HG02970 (cell line): ENCODE data around the gene HRH3.

Source experiments
- ATAC-seq: cut with Tn5 transposase; IDR thresholded peaks from one replicate; pipeline ENCODE4 v1.9.1; 2021; ENCODE audit warnings: mild to moderate bottlenecking, moderate library complexity, moderate number of reproducible peaks; ENCODE audit not compliant: unreplicated experiment, low FRiP score

Gene HRH3

DNA sequence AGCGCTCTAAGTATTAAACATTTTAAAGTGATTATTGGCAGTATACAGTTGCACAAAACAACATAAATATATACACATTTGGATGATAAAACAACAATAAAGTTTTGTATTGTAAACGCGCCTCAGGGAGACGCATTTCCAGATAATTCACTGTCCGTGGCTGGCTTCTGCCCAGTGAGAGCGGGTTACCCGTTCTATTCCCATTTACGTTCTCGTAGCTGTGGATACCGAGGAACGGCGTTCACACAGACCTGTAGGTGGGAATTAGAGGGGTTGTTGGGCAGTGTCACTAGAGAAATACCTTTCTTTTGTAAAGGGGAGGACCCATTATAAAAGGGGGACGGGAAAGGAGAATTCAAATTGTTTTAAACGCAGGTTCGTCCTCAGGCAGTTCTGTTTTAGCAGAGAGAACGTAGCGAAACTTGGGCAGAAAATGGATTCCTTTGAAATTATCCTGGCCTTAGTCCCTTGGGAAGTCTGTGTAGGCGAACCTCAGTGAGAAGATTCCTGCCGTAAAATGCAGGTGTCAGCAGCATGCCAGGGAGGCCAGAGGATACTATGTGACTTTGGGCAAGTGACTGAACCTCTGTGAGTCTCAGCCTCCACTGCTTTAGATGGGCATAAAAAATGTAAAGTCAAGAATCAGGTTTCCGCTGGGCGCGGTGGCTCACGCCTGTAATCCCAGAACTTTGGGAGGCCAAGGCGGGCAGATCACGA is 36.5 kb downstream of the HRH3 start:
- ATAC-seq, result no peak

DNA sequence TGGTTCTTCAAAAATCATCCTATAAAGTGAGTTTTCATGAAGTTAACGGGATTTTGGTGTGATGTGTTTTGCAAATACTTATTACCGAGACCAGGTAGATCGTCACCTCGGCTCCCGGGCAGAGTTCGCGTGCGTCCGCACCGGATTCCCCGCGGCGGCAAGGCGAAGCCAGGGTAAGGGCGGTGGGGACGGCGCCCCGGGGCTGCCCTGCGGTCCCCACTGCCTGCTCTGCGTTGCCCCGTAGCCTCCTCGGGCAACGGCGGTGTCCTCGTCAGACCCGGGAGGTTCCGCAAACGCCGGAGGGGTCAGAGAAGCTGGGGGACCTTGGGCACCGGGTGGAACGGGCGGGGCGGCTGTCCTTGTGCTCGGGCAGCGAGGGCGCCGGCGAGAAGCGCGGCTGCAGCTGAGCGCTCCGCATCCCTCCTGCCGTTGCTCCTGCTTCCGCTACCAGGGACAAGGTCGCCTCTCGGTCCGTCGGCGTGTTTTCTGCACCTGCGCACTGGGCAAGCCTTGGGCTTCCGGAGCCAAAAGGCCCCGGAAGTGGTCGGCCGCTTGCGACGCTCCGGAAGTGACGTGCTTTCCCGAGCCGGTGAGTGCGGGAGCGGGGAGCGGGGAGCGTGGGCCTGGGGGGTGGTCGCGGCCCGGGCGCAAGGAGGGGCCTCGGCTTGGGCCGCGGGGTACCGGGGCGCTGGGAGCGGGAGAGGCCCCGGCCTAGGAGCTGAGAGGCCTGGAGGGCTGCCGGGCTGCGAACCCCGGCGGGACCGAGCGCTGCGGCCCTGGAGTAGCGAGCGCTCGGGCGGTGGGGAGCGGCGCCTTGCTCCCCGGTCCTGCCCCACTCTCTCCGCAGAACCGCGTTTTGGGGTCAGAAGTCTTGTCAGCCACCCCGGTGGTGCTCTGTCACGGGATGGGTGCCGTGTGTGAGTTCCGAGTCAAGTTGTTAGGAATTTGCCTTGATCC is 37.3 kb downstream of the HRH3 start, which contains the start of gene MTG2:
Gene MTG2, plus strand, starts transcription at position 560 of the 957 bp plus-strand sequence. CDS start 10,393 bp downstream, outside the sequence.
- peak; percentile 90 for ATAC-seq

DNA sequence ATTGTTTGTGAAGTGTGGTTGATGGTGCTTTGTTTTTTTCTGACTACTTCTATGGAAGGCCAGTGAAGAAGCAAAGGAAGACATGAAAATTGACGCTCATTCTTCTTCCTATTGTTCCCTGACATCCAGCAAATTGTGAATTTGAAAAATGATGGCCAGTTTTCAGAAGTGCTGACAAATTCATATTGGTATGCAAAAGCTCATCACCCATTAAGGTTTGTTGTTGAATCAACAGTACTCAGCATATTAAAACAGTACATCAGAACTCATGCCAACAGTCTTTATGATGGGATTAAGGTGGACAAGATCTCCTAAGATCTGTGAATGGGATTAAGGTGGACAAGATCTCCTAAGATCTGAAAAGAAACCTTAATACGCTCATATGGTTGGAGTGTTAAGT is 38.3 kb downstream of the HRH3 start:
- no peak for ATAC-seq

DNA sequence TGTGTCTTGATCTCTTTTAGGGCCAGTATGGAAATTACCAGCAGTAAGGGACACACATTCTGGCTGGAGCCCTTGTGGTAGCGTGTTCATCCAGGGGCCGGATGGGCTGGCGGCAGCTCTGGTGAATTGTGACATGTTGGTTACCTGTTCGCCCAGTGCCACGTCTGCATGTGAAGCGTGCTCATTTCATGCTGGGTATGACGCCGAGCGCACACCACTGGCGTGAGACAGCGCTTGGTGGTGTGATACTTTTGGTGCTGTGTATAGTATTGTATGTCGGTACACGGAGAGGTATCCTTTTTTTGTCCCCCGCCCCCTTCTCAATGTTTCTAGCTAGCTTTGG is 40.9 kb downstream of the HRH3 start:
- ATAC-seq, result no peak

DNA sequence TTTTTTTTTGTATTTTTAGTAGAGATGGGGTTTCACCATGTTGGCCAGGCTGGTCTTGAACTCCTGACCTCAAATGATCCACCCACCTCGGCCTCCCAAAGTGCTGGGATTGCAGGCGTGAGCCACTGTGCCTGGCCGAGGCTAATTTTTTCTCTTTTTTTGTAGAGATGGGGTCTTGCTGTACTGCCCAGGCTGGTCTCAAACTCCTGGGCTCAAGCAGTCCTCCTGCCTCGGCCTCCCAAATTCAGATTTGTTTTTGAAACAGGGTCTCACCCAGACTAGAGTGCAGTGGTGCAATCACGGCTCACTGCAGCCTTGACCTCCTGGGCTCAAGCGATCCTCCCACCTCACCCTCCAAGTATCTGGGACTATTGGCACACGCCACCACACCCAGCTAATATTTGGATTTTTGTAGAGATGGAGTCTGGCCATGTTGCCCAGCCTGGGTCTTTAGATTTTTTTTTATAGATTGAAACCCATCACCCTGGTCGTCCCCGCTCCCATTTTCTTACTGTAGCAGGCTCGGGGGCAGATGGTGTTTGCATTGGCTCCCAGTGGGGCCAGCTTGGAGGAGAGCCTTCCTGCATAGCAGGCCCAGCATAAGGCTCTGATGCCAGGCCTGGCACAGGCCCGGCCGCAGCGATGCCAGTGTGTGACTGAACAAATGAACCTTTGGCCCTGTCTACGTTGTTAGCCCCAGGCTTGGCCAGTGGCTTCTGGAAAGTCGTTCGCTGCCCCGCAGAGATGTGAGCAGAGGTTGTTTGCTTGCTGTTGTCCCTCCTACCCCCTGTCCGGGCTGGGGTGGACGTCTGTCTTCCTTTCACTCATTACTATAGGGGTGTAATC is 41.5 kb downstream of the HRH3 start:
- no peak for ATAC-seq

DNA sequence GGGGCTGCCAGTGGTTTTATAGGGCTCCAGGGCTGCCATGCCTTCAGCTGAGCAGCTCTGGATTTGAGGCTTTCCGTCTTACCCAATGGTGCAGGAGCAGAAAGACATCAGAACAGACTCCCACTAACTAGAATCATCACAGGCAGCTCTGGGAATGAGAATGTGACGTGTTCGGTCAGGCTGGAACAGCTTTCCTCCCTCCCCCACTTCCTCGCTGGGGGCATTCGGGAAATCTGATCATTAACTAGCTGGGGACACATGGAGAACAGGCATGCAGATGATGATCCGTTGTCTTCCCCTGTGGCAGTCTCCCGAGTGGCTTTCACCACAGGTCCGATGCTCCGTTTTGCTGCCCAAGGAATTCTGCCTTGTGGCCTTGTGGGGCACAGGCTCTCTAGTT is 42.8 kb downstream of the HRH3 start:
- no peak for ATAC-seq

DNA sequence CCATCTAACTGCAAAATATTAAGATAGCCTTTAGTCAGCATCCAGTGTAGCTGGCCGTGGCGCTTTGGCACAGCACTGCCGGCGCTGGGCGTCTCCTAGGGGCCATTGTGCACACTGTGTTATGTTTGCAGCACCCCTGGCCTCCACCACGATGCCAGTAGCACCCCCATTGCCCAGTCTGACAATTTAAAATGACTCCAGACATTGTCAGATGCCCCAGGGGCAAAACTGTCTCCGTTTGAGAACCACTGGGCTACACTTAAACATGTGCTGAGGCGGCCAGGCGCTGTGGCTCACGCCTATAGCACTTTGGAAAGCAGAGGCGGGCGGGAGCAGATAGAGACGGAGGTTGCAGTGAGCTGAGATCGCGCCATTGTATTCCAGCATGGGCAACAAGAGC is 43.2 kb downstream of the HRH3 start:
- no peak for ATAC-seq

DNA sequence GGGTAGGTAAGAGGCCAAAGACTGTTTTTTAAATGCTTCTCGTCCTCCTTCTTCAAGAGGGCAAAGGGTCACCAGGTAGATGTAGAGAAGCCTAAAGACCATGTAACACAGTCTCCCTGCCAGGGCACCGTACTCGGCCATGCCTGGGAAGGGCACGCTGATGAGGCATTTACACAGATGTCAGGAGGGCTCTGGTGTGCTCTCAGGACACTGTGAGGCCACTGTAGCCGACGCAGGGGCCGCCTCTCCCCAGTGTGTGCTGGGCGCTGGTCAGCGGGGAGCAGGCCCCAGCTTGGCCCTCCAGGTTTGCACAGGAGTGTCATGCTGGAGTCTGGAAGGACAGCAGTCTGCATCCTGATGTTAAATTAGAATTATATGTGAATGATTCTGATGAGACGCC is 44.4 kb downstream of the HRH3 start:
- ATAC-seq, result no peak

DNA sequence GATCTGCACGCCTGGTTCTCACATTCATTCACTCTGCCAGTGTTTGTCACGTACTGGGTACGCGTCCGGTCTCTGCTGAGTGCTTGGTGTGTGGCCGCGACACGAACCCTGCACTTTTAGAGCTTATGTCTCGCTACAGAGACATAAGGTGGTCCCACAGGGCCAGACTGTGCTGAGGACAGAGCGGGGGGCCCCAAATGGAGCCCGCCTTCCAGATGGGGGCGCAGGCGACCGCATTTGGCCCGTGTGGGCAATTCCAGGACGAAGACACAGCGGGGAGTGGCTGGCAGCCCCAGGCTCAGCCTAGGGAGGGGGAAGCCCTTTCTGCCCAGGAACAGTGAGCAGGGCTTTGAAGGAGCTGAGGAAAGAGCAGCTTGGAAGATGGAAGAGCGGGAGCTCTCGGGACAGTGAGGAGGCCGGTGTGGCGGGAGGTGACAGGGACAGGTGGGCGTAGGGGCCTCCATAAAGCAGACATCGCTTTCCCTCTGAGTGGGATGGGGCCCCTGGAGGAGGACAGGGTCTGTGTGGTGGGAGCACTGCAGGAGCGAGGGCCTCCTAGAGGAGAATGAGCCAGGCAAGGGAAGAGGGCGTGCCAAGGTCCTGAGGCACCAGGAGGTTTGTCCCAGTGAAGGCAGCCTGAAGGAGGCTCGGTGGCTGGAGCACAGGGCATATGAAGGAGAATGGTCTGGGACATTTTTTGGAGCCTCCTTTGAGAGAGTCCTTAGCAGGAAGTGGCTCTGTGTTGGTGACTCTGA is 45.0 kb downstream of the HRH3 start:
- no peak for ATAC-seq

DNA sequence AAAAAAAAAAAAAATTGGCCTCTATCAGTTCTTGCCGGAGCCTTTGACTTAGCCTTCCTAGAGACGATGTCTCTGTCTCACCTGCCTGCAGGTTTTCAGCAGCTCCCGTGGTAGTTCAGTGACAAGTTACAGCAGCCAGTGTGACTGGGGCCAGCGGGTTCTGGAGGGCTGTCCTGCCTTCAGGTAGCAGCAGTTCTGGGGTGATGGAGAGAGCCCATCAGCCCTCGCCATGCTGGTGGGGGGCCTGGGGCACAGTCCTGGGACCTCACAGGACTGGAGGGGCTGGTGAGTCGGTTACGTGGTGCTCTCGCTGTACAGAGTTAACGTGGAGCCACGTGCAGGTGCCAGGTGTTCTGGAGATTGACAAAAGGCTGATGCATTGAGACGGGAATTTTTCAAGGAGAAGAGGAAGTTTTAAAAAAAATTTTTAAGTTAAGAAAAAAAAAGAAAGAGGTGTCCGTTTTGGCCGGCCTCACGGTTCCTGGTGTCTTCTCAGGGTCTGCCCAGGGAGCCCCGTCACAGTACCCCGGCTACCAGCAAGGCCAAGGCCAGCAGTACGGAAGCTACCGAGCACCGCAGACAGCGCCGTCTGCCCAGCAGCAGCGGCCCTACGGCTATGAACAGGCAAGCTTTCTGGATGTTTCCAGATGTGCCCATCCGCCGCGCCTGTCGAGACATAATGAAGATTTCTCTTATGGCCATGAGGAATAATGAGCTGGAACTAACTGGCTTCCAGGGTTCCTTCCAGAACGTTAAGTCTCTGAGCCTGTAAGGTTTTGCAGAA is 45.9 kb downstream of the HRH3 start:
- ATAC-seq, result no peak

DNA sequence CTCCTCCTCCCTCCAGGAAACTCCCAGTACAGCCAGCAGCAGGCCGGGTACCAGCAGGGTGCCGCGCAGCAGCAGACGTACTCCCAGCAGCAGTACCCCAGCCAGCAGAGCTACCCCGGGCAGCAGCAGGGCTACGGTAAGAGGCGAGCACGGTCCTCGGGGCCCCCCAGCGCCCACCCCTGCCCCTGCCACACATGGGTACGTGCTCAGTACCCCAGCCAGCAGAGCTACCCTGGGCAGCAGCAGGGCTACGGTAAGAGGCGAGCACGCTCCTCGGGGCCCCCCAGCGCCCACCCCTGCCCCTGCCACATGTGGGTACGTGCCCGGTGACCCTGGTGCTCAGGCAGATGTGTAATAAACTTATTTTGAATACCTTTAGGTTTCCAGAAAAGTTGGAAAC is 47.4 kb downstream of the HRH3 start:
- ATAC-seq, result no peak

DNA sequence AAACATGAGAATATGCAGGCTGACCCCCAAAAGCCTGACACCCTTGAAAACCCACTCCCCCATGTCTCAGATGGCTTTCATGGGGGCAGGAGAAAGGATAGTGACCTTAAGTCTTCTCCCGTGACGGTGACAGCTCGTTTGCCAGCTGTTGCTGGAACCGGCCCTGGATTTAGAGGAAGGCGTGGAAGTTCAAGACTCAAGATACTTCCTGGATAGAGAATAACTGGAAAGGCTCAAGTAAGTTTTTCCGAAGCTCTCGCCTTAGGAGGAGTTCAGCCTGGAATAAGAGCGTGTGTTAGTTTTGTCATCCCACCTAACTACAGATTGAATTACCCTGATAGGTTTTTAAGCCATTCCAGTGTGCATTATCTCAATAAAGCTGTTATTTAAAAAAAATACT is 48.8 kb downstream of the HRH3 start:
- ATAC-seq, result no peak

DNA sequence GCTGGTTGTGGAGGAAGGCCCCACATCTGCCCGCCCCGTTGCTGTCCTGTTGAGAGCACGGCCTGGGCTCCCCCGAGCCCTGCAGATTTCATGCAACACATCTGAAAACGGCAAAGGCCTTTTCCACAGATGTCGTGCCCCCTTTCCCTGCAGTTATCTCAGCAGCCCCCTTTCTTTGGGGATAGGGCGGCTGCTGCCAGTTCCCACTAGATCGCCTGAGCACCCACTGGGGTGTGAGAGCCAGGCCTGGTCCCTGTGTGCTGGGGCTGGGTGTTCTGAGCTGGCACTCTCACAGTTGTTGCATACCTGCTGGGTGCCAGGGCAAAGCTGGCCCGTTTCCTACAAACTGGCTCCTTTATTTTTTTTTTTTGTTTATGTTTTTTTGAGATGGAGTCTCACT is 49.5 kb downstream of the HRH3 start:
- no peak for ATAC-seq

DNA sequence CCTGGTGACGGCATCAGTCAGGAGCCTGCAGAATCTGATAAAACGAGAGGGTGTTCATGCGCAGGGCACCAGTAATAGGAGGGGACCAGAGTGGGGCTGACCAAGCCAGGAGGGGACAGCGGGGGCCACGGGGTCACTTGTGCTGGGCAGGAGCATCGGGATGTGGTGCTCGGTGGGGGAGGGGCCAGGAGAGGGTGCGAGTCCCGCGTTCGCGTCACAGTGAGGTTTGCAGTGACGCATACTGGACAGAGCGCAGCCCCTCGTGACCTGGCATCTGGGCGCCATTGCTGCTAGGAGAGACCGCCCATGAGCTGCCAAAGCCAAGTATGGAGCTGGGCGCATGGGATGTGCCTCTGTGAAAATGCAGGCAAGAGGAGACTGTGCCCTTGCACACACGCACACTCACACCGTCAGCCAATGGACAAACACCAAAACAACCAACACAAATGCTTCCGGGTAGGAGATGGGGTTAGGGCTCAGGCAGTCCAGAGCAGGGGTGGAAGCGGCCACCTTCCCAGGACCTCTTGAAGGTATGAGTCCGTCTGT is 51.1 kb downstream of the HRH3 start:
- ATAC-seq, result no peak

DNA sequence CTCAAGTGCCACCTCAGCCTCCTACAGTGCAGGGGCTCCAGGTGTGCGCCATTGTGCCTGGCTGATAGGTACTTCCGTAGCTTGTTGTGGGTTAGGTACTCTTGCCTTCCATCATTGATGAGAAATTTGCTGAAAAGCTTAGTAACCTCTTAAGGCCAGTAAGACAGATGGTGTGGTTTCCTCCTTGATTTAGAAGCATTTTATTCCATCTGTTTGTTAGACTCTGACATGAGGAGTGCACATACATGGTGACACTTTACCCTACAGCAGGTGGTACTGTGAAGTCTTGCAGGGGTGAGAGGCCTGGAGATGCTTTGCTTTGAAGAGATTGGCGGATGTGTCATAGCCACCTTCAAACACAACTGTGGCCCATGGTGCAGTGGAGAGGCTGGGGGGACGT is 52.0 kb downstream of the HRH3 start:
- no peak for ATAC-seq

DNA sequence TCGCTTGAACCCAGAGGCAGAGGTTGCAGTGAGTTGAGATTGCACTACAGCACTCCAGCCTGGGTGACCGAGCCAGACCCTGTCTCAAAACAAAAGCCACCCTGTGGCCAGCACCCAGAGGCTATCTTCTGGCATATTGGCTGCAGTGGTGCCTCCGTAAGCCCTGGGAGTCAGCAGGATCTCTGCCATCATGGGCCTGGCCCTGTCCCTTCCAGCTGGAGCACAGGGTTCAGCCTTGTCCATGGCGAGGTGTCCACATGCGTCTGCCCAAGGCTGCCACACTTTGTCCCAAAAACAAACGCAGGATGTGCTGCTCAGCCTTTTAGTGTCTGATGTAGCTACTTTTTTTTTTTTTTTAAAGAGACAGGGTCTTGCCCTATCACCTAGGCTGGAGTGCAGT is 52.6 kb downstream of the HRH3 start:
- ATAC-seq, result no peak

DNA sequence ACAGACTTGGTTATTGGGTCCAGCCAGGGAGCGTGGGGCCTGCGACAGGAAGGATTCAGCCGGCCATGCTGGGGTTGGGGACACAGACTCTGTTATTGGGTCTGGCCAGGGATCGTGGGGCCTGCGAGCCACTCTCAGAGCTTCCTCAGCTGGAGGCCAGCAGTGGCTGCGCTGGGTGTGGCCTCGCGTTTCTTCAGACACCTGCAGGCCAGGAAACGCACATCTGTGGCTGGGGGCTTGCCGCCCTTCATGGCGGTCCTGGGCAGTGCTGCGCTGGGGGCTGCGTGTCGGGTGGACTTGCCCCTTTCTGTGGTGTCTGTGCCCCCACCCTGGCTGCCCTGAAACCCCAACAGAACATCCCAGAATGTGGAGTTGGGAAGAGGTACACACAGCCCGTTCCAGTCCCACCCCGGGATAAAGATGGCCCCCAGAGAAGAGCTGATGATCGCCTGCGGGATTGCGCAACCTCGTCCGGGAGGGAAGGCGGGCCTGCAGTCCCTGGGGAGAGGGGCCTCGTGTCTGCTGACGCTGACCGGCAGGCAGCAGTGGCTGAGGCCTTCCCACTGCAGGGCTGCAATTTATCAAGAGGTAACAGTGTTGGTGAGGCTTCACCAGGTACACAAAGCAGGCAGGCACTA is 54.2 kb downstream of the HRH3 start:
- no peak for ATAC-seq
